Activated naive CD4-positive, alpha-beta T cell treated with anti-CD3 and anti-CD28 coated beads, Interleukin-2, amount 50 U/mL, for 16 hours (primary cell): Measurements from ENCODE around the gene GALNT7.
"Not testable (repeated sequence)": the region's sequence is repeated elsewhere in the genome, so short reads cannot be mapped to it uniquely, and the experiment has no call there.

Source experiments
- DNase-seq: peaks from one replicate; pipeline ENCODE4 v3.0.0-alpha.2; 2020

Gene GALNT7, protein sequence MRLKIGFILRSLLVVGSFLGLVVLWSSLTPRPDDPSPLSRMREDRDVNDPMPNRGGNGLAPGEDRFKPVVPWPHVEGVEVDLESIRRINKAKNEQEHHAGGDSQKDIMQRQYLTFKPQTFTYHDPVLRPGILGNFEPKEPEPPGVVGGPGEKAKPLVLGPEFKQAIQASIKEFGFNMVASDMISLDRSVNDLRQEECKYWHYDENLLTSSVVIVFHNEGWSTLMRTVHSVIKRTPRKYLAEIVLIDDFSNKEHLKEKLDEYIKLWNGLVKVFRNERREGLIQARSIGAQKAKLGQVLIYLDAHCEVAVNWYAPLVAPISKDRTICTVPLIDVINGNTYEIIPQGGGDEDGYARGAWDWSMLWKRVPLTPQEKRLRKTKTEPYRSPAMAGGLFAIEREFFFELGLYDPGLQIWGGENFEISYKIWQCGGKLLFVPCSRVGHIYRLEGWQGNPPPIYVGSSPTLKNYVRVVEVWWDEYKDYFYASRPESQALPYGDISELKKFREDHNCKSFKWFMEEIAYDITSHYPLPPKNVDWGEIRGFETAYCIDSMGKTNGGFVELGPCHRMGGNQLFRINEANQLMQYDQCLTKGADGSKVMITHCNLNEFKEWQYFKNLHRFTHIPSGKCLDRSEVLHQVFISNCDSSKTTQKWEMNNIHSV

GRCh38 chr4:173168396-173169177 is at the start of gene GALNT7:
TSS of gene GALNT7 (plus strand) at chr4:173168811. CDS start at chr4:173168836, 25 bp downstream.
- peak; percentile 67 for DNase-seq

DNA sequence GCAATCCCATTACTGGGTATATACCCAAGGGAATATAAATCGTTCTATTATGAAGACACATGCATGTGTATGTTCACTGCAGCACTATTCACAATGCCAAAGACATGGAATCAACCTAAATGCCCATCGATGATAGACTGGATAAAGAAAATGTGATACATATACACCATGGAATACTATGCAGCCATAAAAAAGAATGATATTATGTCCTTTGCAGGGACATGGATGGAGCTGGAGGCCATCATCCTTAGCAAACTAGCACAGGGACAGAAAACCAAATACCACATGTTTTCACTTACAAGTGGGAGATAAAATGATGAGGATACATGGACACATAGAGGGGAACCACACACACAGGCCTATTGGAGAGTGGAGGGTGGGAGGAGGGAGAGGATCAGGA is 49.8 kb upstream of the GALNT7 start:
- not testable (repeated sequence) for DNase-seq

DNA sequence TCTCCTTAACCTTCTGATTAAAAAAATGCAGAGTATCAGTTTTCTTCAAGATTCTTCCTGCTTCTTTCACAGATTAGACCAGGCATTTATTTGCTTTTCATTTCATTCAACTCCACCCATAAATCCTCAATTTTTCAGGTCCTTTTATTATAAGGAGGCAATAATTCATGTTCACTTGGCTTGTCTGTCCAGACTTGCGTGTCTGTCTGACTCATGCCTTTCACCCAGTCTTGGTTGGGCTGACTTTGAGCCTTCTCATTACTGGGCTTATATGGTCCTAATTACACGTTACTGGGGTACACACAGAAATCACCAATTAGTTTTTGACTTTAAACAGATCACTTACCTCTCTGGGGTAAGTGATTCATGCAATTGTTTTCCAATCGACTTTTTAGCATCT is 48.8 kb upstream of the GALNT7 start:
- DNase-seq, result no peak

DNA sequence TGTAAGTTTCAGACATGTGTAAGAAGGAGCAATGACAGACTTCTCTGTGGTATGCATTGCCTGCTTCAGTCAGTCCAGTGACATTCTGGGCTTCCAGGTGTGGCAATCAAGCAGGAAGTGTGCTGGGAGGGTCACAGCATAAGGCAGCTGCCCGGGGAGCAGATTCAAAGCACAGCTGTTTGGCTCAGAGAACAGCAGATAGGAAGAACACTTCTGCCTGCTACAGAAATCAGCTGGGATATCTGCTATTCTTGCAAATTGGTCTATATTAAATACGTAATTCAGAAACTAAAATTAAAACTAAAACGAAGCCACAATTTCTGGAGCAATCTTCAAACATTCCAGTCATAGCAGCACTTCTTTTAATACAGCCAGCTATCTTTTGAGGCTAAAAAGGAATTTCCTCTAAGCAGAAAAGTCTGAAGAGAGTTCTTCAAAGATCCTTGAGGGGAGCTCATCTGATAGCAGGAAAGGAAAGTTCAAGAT is 47.5 kb upstream of the GALNT7 start:
- DNase-seq, result no peak

GRCh38 chr4:173124209-173124865 is 44.3 kb upstream of the GALNT7 start:
- no peak for DNase-seq

GRCh38 chr4:173125216-173125812 is 43.3 kb upstream of the GALNT7 start:
- no peak for DNase-seq

DNA sequence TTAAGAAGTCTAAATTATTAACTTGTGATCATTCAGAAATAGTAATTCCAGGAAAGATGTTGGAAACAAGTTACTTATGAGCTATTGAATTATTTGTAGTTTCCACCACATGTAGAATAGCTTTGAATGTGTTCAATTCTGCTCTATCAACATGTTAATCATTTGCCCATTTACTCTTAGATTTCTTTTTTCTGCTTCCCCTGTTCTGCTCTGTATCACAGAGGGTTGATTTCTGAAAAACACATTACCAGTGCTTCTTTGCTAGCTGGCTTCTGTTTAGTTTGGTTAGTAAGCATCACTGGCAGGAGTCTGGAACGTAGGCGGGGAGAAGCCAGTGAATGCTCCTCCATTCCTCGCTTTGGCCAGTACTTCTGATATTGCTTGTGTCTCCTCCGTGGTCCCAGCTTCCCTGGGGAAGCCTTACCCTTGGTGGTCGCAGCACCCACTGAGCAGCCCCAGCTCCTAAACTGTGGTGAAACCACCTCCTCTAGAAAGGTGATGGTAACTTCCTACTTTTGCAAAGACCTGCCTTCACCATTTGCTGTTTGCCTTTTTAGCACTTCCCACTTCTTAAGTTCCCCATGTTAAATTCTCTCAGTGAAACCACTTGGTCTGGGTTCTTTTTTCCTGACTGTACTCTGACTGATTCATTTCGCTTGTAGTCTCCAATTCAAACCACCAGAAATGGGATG is 40.3 kb upstream of the GALNT7 start:
- no peak for DNase-seq

DNA sequence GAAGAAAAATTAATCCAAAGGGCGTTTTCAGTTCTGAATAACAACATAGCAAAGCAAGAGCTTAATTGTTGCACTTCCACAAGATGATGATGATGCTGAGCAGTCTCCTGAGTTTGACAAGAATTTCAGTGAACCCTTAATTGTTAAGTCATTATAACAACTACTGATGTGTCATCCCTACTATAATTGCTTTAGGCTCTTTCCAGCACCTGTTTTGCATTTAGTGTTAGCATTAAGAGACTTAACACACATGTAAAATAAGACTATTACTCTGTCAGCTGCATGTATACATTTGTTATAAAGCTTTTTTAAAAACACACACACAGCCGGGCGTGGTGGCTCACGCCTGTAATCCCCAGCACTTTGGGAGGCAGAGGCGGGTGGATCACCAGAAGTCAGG is 37.9 kb upstream of the GALNT7 start:
- no peak for DNase-seq

GRCh38 chr4:173134426-173134825 is 34.2 kb upstream of the GALNT7 start:
- DNase-seq, result no peak

DNA sequence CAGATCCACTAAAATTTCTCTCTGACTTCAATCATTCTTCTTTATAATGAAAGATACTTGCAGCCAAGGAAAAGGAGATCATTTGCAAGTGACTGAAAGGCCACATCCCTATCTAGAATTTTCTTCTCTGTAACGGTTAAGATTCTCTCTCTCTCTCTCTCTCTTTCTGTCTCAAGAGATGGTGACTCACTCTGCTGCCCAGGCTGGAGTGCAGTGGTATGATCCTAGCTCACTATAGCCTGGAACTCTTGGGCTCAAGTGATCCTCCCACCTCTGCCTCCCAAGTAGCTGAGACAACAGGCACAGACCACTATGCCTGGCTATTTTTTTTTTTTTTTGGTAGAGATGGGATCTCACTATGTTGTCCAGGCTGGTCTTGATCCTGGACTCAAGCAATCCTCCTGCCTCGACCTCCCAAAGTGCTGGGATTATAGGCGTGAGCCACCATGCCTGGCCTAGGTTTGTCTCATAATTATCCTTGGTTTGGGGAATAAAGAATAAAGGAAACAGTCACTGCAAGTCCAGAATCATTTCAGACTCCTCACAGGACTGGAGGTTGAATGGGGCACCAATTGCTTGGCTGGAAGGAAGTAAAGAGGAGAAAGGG is 33.3 kb upstream of the GALNT7 start:
- DNase-seq, result no peak

DNA sequence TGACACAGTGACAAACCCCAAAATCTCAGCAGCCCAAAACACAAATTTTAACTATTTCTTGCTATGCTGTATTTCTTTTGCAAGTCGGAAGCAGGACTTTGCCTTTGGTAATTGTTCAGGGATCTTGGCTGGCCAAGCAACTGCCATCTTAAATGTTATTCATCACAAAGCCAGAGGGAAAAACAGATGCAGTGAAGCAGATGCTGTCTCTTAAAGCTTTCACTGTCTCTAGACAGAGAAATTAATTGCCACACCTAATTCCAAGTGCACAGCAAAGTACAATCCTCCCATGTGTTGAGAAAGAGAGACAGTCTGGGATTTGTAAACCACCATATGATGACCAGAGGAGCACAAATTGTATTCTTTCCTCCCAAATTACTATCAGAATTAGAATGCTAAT is 30.0 kb upstream of the GALNT7 start:
- no peak for DNase-seq

- no peak for DNase-seq
These were observed 29.1 kb upstream of the GALNT7 start for GRCh38 chr4:173139561-173139960.

- DNase-seq, result no peak
These were observed 23.5 kb upstream of the GALNT7 start for GRCh38 chr4:173145131-173145530.

GRCh38 chr4:173146456-173146855 is 22.2 kb upstream of the GALNT7 start:
- DNase-seq, result no peak

DNA sequence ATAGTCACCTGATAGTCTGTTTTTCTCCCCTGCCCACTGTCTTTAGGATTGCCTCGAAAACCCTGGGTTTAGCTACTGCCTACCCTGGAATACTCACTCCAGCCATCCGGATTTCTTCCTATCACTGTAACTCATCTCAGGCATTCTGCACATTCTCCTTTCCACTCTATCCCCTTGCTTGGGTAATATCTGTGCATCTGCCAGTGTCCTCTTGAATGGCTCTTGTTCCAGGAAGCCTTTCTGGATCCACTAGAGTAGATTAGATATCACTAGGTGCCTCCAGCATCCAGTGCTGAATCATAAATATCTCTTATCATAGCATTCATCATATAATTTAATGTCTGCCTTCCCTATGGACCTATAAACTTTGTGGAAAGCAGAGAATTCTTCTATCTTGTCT is 17.1 kb upstream of the GALNT7 start:
- no peak for DNase-seq

DNA sequence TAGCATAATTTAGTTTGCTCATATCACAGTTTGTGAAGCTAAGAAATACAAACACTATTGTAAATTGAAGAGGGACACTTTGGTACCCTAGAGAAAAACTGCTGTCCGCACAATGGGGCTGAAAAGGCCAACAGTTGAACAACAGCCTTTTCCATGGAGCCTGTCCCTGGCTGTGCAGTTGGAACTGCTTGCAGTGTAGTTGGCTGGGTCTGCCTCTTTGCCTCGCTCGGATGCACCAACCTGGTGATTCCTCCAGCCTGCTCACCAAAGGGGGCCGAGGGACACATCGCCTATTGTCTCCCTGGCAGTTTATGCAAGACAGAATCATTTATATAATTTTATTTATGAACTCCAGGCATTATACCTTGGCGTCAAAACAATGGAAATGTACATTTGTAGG is 16.5 kb upstream of the GALNT7 start:
- no peak for DNase-seq

- DNase-seq, result no peak
These were observed 15.2 kb upstream of the GALNT7 start for GRCh38 chr4:173153445-173153844.

DNA sequence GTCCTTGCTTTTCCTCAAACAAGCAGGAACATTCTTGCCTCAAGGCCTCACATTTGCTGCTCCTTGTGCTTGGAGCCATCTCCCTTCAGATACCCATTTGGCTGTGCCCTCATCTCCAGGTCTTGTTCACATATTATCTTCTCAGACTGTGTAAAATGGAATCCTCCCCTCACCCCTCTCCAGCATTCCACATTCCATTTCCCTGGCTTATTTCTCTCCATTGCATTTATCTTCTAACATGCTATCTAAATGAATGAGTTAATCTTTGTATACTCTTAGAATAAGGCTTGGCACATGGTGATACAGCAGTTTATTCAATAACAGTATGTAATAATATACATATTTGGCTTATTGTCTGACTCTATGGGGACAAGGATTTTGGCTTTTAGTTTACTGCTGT is 8.8 kb upstream of the GALNT7 start:
- DNase-seq, result no peak

- no peak for DNase-seq
These were observed 7.7 kb upstream of the GALNT7 start for GRCh38 chr4:173160871-173161270.

GRCh38 chr4:173161311-173161710 is 7.3 kb upstream of the GALNT7 start:
- DNase-seq, result no peak

DNA sequence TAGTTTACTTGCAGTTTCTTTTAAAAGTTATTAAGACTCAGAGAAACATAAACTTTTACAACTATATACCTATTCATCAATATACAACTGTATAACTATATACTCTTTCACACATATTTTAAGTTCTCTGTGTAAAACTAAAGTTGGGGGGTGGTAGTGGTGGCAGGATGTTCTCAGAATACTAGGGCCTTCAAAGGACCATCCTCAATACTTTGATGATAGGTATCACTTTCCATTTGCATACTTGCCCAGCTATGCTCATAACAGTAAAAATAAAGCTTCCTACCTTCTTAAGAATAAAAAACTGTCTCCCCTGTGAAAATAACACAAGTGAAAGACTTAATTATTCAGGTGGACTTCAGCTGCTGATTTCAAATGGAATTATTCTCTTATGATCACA is 2.9 kb upstream of the GALNT7 start:
- no peak for DNase-seq

- no peak for DNase-seq
These were observed 2.1 kb upstream of the GALNT7 start for GRCh38 chr4:173166491-173166890.
